Measurements from ENCODE around the gene ARHGEF12.
"Not testable (repeated sequence)": the region's sequence is repeated elsewhere in the genome, so short reads cannot be mapped to it uniquely, and the experiment has no call there.

The ARHGEF12 gene

DNA sequence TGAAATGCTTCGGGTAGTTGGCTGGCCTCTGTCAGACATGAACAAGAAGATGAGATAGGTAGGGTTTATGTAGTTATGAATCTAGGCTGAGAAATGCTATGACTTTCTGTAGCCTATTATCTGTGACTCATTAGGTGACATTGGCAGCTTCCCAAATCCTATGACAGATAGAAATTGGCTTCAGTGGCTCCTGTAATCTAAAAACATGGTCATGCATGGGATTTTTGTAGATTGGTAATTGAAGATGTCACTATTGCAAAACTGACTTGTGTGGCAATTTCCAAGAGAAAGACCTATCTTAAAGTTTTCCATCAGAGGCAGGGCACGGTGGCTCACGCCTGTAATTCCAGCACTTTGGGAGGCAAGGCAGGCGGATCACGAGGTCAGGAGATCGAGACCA lies 145.9 kb downstream of the ARHGEF12 start:
- no peak for DNase-seq (ENCODE audit: low read depth in 2 of 3, low spot score in 2 of 3)

GRCh38 chr11:120484722-120485121 lies 148.5 kb downstream of the ARHGEF12 start:
- no peak for DNase-seq (ENCODE audit: low read depth in 2 of 3, low spot score in 2 of 3)

DNA sequence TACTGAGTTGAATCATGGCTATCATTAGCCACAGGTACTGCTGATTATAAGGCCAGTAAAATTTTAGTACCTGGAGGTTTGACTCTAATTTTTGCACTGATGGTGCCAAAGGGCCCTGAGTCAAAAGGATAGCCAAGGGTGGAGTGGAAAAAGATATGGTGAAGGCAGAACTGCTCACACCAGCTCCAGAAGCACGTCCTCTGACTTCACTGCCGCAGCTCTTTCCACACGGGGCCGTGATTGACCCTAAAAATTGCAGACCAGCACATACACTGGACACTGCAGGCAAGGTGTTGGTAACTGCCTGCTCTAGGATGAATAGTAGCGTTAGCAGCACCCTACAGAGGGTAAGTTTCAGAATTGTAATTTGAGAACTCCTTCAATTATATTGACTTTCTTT lies 149.9 kb downstream of the ARHGEF12 start:
- DNase-seq (ENCODE audit: low read depth in 2 of 3, low spot score in 2 of 3): no peak

GRCh38 chr11:120489799-120490198 lies 153.6 kb downstream of the ARHGEF12 start:
- no peak for DNase-seq (ENCODE audit: low read depth in 2 of 3, low spot score in 2 of 3)

GRCh38 chr11:120492486-120492885 lies 156.3 kb downstream of the ARHGEF12 start:
- no peak for DNase-seq (ENCODE audit: low read depth in 2 of 3, low spot score in 2 of 3)

DNA sequence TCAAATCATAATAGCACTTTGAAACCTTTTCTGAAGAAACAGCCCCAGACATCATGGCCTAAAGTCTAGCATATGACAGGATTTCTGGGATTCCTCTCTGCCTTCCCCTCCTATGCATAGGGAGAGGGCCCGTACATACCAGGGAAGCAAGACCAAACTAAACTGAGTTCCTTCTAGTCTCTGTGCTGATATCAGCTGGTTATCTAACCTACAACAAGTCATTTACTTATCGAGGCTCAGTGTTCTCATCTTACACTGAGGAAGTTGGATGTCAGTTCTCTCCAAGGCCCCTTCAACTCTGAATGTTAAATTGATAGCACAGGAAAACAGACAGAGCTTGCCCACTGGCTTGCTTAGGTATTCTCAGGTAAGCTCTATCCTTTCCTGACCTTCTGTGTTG lies 158.4 kb downstream of the ARHGEF12 start:
- DNase-seq (ENCODE audit: low read depth in 2 of 3, low spot score in 2 of 3): no peak

- DNase-seq (ENCODE audit: low read depth in 2 of 3, low spot score in 2 of 3): no peak
These were observed 162.9 kb downstream of the ARHGEF12 start for GRCh38 chr11:120499088-120499487.

DNA sequence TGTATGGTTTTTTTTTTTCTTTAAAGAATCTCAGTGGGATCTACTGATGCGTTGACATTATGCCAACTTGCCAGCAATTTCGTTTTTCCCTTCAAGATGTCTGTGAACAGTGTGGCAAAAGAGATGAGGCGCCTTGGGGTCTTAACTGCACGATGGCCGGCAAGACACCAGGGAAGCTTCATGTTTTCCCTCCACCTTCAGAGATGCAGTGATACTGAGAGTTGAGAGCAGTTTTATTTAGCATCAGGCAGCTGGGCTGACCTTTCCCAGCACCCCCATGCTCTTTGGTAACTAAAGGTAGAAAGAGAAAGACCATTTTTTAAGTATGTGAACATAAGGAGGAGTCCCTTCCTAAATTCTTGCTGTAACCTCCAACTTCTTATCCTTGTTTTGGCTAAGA lies 163.6 kb downstream of the ARHGEF12 start:
- DNase-seq (ENCODE audit: low read depth in 2 of 3, low spot score in 2 of 3): no peak

- no peak for DNase-seq (ENCODE audit: low read depth in 2 of 3, low spot score in 2 of 3)
These were observed 164.3 kb downstream of the ARHGEF12 start for GRCh38 chr11:120500414-120501071.

GRCh38 chr11:120501440-120501839 lies 165.2 kb downstream of the ARHGEF12 start:
- DNase-seq (ENCODE audit: low read depth in 2 of 3, low spot score in 2 of 3): no peak

DNA sequence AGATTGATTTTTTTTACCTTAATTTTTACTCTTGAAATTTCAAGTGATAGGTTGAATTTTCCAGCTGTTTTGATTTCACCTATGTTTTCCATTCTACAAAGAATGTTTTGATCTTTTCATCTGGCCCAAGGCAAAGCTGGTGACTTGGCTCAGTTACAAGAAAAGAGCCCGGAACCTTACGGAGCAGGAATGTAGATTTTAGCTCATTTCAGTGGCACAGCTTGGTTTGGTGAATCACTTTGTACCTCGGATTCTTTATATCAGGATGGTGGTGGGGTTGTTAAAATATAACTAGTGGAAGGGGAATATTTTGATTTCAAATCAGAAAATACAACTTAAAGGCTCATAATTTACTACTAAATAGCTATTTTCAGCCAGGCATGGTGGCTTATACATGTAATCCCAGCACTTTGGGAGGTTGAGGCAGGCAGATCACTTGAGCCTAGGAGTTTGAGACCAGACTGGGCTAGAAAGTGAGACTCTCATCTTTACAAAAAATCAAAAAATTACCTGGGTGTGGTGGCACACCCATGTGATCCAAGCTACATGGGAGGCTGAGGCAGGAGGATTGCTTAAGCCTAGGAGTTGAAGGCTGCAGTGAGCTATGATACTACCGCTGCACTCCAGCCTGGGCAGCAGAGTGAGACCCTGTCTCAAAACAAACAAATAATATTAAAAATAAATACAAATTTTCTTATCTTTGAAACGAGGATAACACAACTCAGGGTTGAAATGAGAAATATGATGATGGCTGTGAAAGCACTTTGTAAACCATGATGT lies 166.0 kb downstream of the ARHGEF12 start:
- no peak for DNase-seq (ENCODE audit: low read depth in 2 of 3, low spot score in 2 of 3)

GRCh38 chr11:120503529-120503928 lies 167.3 kb downstream of the ARHGEF12 start:
- DNase-seq (ENCODE audit: low read depth in 2 of 3, low spot score in 2 of 3): not testable (repeated sequence)

DNA sequence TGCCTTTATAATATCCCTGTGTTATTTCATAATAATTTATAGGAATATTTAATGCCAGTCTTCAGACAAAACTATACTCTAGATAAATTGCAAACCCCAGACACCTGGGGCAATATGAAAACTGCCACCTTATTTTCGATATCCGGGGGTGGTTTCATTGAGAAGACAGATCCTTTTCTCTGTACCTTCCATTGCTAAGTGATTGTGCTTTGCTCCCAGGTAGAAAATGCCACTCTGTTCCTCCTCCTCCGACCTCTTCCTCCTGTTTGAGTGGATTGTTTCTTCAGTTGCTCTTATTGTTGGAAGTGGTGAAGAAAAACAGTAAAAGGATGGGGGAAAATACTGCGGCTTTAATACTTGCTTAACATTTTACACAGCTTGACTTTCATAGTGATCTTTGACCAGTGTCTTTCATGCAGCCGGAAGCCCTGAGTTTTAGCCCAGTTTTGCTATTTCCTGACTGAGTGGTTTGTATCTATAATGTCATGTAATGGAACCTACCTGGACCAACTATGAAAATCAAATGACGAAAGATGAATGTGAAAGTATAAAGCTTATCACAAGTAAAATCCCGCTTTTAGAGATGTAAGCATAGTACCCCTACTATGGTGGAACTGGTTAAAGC lies 169.7 kb downstream of the ARHGEF12 start:
- no peak for DNase-seq (ENCODE audit: low read depth in 2 of 3, low spot score in 2 of 3)

- DNase-seq (ENCODE audit: low read depth in 2 of 3, low spot score in 2 of 3): no peak
These were observed 173.3 kb downstream of the ARHGEF12 start for GRCh38 chr11:120509346-120510053.

DNA sequence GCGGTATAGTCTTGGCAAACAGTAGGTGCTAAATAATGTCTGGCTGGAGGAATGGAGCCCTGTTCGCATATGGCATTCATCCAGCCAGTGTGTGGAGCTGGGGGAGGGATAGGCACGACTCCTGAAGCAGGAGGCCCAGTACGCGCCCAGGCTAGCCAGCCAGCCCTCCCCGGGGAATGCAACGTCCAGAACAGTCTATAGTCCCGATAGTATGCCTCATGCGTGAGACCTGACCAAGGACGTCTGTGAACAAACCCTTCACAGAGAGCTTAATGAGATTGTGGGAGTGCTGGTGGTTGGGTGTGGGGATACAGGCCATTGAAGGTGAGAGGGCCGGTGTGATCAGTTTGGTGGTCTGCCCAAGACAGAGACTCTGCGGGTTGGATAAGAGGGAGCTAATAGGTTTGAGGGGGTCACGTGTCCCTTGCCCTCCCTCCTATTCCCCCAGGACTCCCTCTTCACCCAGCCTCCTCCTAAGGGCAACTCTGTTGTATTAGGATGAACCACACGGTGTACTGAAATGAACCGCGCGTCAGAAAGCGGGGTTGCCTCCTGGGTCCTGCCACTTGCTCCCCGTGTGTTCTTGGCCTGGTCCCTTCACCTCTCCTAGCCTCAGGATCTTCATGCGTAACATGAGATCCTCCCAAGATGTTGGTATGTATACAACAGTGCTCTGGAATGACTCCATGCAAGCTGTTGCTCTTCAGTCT lies 174.3 kb downstream of the ARHGEF12 start:
- no peak for DNase-seq (ENCODE audit: low read depth in 2 of 3, low spot score in 2 of 3)

DNA sequence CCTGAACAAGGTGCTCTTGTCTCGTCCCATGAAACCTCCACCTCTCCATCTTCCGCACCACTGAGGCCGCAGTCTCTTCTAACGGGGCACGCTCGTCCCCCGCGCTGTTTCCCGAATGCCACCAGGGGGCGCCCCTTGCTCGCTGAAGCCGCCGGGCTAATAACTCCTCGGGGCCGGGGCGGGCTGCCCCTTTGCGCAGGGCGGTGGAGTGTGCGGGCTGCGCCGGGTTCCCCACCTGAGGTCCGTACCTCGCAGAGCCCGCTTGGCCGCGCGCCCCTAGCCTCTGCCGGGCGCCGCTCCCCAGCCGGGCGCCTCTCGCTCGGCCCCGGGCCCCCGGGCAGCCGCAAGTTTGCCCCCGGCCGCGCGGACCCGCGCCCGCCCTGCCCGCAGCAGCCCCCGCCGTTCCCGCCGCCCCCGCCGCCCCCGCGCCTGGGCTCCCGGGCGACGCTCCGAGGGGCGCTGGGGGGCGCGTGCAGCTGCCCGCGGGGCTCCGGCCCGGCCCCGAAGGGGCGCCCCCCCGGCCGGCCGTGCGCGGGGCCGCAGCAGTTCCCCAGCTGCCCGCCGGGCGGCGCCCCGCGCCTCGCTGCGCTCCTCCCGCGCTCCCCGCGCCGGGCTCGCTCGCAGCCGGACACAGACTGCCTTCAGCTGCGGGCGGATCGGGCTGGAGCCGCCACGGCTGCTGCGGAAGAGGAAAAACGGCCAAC lies 175.1 kb downstream of the ARHGEF12 start, which contains the start of gene GRIK4:
GRIK4 (plus strand) TSS at position 633 of the 704 bp plus-strand sequence. CDS start 148,571 bp downstream, outside the sequence.
- DNase-seq (ENCODE audit: low read depth in 2 of 3, low spot score in 2 of 3): peak; percentile 43 to 81 (median 77)

GRCh38 chr11:120511820-120512738 lies 175.9 kb downstream of the ARHGEF12 start:
- DNase-seq (ENCODE audit: low read depth in 2 of 3, low spot score in 2 of 3): no peak

GRCh38 chr11:120512739-120513435 lies 176.7 kb downstream of the ARHGEF12 start:
- no peak for DNase-seq (ENCODE audit: low read depth in 2 of 3, low spot score in 2 of 3)

Measured in activated CD8-positive, alpha-beta memory T cell treated with anti-CD3 and anti-CD28 coated beads for 48 hours (primary cell).